Measurements from ENCODE around the gene NEMP2. TPM values are rescaled to one million over a fixed set of nuclear protein-coding genes. Genes with fewer than 3 reads are reported as not detected.

The NEMP2 gene
- total RNA-seq, 4 donors from 2014 or later, result 1.6 to 3.4 (median 2.9) TPM

DNA sequence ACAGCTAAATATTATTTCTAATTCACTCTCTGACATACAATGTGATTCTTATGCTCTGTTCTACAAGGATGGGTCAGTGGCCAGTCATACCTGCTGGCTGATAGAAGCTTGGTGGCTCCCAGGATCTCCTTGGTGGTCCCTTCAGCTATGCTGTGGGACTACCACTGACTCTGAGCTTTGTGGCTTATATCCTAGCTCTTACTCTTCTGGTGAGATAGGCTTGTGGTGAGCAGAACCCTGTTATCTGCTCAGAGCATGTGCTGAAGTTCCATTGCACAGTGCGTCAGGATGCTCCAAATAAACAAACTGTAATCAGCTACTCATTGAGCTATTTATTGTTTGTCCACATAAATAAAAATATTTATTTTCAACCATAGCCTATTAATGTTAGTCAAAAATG is 74.6 kb downstream of the NEMP2 start:
- H3K36me3 ChIP-seq, result no peaks in the 10 kb centered on the region
- TF ChIP-seq, protein P1, sequence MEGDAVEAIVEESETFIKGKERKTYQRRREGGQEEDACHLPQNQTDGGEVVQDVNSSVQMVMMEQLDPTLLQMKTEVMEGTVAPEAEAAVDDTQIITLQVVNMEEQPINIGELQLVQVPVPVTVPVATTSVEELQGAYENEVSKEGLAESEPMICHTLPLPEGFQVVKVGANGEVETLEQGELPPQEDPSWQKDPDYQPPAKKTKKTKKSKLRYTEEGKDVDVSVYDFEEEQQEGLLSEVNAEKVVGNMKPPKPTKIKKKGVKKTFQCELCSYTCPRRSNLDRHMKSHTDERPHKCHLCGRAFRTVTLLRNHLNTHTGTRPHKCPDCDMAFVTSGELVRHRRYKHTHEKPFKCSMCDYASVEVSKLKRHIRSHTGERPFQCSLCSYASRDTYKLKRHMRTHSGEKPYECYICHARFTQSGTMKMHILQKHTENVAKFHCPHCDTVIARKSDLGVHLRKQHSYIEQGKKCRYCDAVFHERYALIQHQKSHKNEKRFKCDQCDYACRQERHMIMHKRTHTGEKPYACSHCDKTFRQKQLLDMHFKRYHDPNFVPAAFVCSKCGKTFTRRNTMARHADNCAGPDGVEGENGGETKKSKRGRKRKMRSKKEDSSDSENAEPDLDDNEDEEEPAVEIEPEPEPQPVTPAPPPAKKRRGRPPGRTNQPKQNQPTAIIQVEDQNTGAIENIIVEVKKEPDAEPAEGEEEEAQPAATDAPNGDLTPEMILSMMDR (IDR thresholded peaks at IDR 0.05), result no peak
- no peak for TF ChIP-seq POLR2A (IDR thresholded peaks at IDR 0.05)
- TF ChIP-seq EP300 (IDR thresholded peaks at IDR 0.05), result no peak
- no peak for TF ChIP-seq POLR2AphosphoS5 (IDR thresholded peaks at IDR 0.05)
- H3K9me3 ChIP-seq, result no peaks in the 10 kb centered on the region
- no peaks in the 10 kb centered on the region for H3K27me3 ChIP-seq
- H3K4me1 ChIP-seq, result no peaks in the 10 kb centered on the region
- H3K4me3 ChIP-seq, result no peak overlapping the region
- WGBS, result 97% methylated on average over 1 of the region's 1 CpG
- H3K27ac ChIP-seq, result no peak overlapping the region
- DNase-seq (ENCODE audit: low spot score in 2 of 2), result no peak

DNA sequence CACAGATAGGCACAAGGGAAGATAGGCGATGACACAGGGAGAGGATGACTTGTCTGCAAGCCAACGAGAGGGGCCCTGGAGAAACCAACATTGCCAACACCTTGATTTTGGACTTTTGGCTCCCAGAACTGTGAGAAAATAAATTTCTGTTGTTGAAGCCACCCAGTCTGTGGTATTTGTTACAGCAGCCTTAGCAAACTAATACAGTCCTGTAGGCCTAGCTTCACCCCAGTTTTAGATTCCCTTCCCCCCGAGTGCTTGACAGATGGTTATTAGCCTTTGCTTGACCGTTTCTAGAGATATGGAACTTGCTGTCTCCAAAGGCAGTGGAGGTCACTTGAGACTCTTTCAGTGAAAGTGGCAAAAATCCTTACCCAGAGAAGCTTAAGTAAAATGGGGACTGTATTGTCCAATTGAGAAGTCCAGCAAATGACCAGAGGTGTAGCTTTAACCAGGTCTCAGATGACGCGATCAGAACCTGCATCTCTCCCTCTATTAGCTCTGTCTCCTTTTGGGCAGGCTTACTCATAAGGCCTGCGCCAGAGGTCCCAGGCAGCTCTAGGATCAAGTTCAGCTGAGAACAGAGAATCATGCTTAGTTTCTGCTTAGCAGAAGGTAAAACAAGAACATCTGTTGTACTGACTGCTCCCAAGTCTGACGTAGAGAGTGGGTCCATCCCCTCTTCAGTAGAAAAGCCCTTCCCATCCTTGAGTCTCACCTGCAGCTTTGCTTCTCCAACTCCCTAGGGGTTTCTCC is 76.0 kb downstream of the NEMP2 start:
- WGBS, result 90% methylated on average over 8 of the region's 8 CpGs

DNA sequence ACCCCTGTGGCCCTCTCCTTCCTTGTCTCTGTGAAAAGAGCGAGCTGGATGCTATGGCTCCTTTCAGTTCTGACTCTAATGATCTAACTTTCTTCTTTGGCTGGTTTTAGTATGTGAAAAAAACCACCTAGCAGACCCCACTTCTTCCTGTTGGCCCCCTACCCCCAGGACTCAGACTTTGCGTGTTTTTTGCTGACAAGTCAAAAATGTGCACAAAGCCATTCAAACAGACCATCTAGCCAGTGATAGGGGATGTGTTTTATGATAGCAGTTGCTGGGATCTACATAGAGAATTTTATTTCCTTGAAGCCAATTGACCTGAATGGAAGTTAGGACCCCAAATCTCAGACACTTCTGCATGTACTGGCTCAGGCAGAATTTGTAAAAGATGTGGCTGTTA is 77.3 kb downstream of the NEMP2 start:
- DNase-seq (ENCODE audit: low spot score in 2 of 2), result no peak
- Histone ChIP-seq H3K36me3 (no peaks in the 10 kb centered on the region), H3K4me1 (peaks cover 3% of the 10 kb centered on the region), H3K9me3 (no peaks in the 10 kb centered on the region), H3K27ac (no peak overlapping the region), H3K4me3 (no peak overlapping the region), H3K27me3 (no peaks in the 10 kb centered on the region)
- 100% methylated on average over 2 of the region's 2 CpGs for whole genome bisulfite sequencing
- TF ChIP-seq POLR2AphosphoS5 (IDR thresholded peaks at IDR 0.05) (no peak), EP300 (IDR thresholded peaks at IDR 0.05) (no peak), POLR2A (IDR thresholded peaks at IDR 0.05) (no peak)
- TF ChIP-seq, protein P1 (IDR thresholded peaks at IDR 0.05), result no peak

More for the DNA sequence above, 76.0 kb downstream of the NEMP2 start:
- no peak overlapping the region for H3K27ac ChIP-seq
- no peak overlapping the region for H3K4me3 ChIP-seq
- DNase-seq (ENCODE audit: low spot score in 2 of 2), result no peak
- TF ChIP-seq EP300 (IDR thresholded peaks at IDR 0.05) (no peak), POLR2AphosphoS5 (IDR thresholded peaks at IDR 0.05) (no peak), POLR2A (IDR thresholded peaks at IDR 0.05) (no peak)
- TF ChIP-seq, protein P1 (IDR thresholded peaks at IDR 0.05), result no peak
- H3K27me3 ChIP-seq, result no peaks in the 10 kb centered on the region
- H3K4me1 ChIP-seq, result no peaks in the 10 kb centered on the region
- no peaks in the 10 kb centered on the region for H3K36me3 ChIP-seq
- no peaks in the 10 kb centered on the region for H3K9me3 ChIP-seq

DNA sequence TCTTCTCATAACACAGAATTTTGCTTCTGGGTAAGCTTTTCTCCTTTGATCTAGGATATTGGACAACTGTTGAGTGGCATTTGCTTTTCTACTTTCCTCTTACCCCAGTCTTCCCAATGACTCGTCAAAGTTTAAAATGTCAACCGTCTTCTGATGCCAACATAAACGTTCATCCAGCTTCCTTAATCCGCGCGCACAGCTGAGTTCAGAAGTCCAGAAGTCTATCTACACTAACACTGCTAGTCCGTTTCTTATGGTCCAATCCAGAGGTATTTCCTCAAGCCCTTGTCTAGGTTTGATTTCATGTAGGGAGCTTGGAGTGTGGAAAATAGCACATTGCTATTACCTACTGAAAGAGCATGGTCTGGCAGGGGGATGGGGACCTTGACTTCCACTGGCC is 77.7 kb downstream of the NEMP2 start:
- Histone ChIP-seq H3K36me3 (no peaks in the 10 kb centered on the region), H3K4me3 (no peak overlapping the region), H3K27ac (no peak overlapping the region), H3K9me3 (no peaks in the 10 kb centered on the region), H3K27me3 (no peaks in the 10 kb centered on the region), H3K4me1 (peaks cover 7% of the 10 kb centered on the region)
- TF ChIP-seq POLR2A (IDR thresholded peaks at IDR 0.05) (no peak), POLR2AphosphoS5 (IDR thresholded peaks at IDR 0.05) (no peak), EP300 (IDR thresholded peaks at IDR 0.05) (no peak)
- TF ChIP-seq, protein P1 (IDR thresholded peaks at IDR 0.05), result no peak
- 88% methylated on average over 7 of the region's 7 CpGs for WGBS
- no peak for DNase-seq (ENCODE audit: low spot score in 2 of 2)

DNA sequence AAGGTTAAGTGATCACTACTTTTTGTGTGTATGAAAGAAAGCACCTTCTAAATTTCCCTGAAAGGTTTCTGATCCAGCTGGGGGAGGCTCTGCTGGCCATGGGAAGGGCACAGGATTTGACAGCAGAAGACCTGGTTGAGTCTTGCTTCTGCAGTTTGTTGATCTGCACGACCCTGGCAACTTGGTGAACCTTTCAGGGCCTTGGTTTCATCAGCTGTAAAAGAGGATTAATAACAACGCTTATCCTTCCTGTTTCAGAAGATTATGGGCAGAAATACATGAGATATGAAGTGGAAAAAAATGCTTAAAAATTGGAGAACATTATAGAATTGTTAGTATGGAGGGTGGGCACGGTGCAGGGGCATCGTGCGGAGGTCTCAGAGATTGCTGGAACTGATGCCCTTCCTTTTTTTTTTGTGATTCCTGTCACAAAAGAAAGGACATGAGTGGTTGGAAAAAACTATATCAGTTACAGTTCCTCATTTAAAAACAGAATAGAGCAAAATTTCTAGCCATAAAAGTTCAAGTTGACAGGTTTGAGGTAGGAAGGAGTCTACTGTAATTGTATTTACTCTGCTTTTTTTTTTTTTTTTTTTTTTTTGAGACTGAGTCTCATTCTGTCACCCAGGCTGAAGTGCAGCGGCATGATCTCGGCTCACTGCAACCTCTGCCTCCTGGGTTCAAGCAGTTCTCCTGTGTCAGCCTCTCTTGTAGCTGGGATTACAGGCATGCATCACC is 79.0 kb downstream of the NEMP2 start:
- no peak for DNase-seq (ENCODE audit: low spot score in 2 of 2)
- Histone ChIP-seq H3K36me3 (no peaks in the 10 kb centered on the region), H3K27me3 (no peaks in the 10 kb centered on the region), H3K27ac (no peak overlapping the region), H3K4me1 (peaks cover 10% of the 10 kb centered on the region), H3K4me3 (no peak overlapping the region), H3K9me3 (no peaks in the 10 kb centered on the region)
- TF ChIP-seq POLR2A (IDR thresholded peaks at IDR 0.05), result no peak
- TF ChIP-seq EP300 (IDR thresholded peaks at IDR 0.05), result no peak
- TF ChIP-seq, protein P1 (IDR thresholded peaks at IDR 0.05), result no peak
- no peak for TF ChIP-seq POLR2AphosphoS5 (IDR thresholded peaks at IDR 0.05)
- WGBS, result 84% methylated on average over 7 of the region's 7 CpGs

Measured in suprapubic skin (tissue), 4 donors.